ENCODE measurements around the gene TRIM32.

TRIM32 gene

GRCh38 chr9:116674210-116674980 is 12.7 kb upstream of the TRIM32 start:
- no peak for TF ChIP-seq CTCF (IDR thresholded peaks at IDR 0.05; ENCODE audit: borderline replicate concordance, insufficient read depth, low read depth, low read length)
- no peak overlapping the region for H3K4me3 ChIP-seq (ENCODE audit: low read depth, low read length)

- TF ChIP-seq CTCF (IDR thresholded peaks at IDR 0.05; ENCODE audit: borderline replicate concordance, insufficient read depth, low read depth, low read length) = no peak
- no peak overlapping the region for H3K4me3 ChIP-seq (ENCODE audit: low read depth, low read length)
Observed at GRCh38 chr9:116683535-116683934, 3.6 kb upstream of the TRIM32 start.

- no peak for TF ChIP-seq CTCF (IDR thresholded peaks at IDR 0.05; ENCODE audit: borderline replicate concordance, insufficient read depth, low read depth, low read length)
- H3K4me3 ChIP-seq (ENCODE audit: low read depth, low read length) = no peak overlapping the region
Observed at GRCh38 chr9:116685166-116685565, 1.9 kb upstream of the TRIM32 start.

- TF ChIP-seq CTCF (IDR thresholded peaks at IDR 0.05; ENCODE audit: borderline replicate concordance, insufficient read depth, low read depth, low read length) = no peak
- H3K4me3 ChIP-seq (ENCODE audit: low read depth, low read length) = peak overlapping the region; percentile 76
Observed at GRCh38 chr9:116686135-116686534, 970 bp upstream of the TRIM32 start.

DNA sequence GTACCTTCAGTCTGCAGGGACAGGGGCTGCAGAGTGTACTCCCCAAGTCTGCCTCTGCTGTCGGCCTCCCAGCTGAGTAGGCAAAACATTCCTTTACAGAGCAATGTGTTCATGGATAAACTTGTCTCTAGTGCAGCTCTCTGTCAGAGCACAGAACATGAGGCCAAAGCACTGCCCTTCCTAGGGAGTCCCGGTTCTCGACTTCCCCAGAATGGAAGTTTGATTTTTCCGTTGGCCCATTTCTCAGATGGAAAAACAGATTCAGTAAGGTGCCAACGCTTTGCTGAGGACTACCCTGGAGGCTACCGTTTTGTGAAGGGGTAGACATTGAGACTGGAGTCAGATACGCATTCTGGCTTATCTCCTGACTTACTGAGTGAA is 422 bp upstream of the TRIM32 start:
- no peak for TF ChIP-seq CTCF (IDR thresholded peaks at IDR 0.05; ENCODE audit: borderline replicate concordance, insufficient read depth, low read depth, low read length)
- peak overlapping the region; percentile 76 for H3K4me3 ChIP-seq (ENCODE audit: low read depth, low read length)

- H3K4me3 ChIP-seq (ENCODE audit: low read depth, low read length) = peak overlapping the region; percentile 76
- TF ChIP-seq CTCF (IDR thresholded peaks at IDR 0.05; ENCODE audit: borderline replicate concordance, insufficient read depth, low read depth, low read length) = no peak
Observed at GRCh38 chr9:116687754-116688135, 640 bp downstream of the TRIM32 start.

GRCh38 chr9:116688806-116689485 is 1.8 kb downstream of the TRIM32 start:
- H3K4me3 ChIP-seq (ENCODE audit: low read depth, low read length) = no peak overlapping the region

More at GRCh38 chr9:116688806-116689485, 1.8 kb downstream of the TRIM32 start:
- no peak for TF ChIP-seq CTCF (IDR thresholded peaks at IDR 0.05; ENCODE audit: borderline replicate concordance, insufficient read depth, low read depth, low read length)

Measured in GM12875 (cell line).